Endothelial cell of umbilical vein (primary cell): Measurements from ENCODE around the gene DKK3. TPM values are rescaled to one million over a fixed set of nuclear protein-coding genes. Genes with fewer than 3 reads are reported as not detected.

Experiments used
- BruUV-seq: library from RNA; stranded (reverse); fragments of 400-500 nt; replicated peaks from 2 replicates; lab custom pipeline; 2021; lab: Mats Ljungman, UMichigan
- CTCF ChIA-PET: fragments of 300-600, 350-600 bp; sonication (Branson Sonifier 250); formaldehyde crosslinking; loops from one replicate; lab custom pipeline; 2021; ENCODE audit warnings: antibody characterized with exemption, inconsistent platforms; lab: Charles Lee
- POLR2A ChIA-PET: fragments of 300-600, 350-600 bp; sonication (Branson Sonifier 250); formaldehyde crosslinking; loops from one replicate; lab custom pipeline; 2021; ENCODE audit warnings: antibody characterized with exemption, inconsistent platforms; lab: Charles Lee
- DNase-seq: peaks from one replicate; pipeline ENCODE4 v3.0.0-alpha.2; 2011; ENCODE audit warnings: low read depth, low spot score
- FAIRE-seq: peaks from 2 replicates; lab custom pipeline; 2011; peaks lifted over from hg19 to GRCh38; lab: Jason Lieb, UNC
- H2AFZ ChIP-seq: 2 replicates; pipeline ENCODE4 v1.6.0; 2012; ENCODE audit warnings: low read depth, low read length, control low read depth, inconsistent platforms
- H3K27ac ChIP-seq: 2 replicates; pipeline ENCODE4 v1.5.1; 2011; ENCODE audit warnings: low read depth, mild to moderate bottlenecking, control low read depth, low read length, moderate library complexity; ENCODE audit not compliant: insufficient read depth
- H3K27me3 ChIP-seq, 2 experiments: 2 replicates each; pipeline versions ENCODE4 v1.6.0 to v1.6.1; 2011; ENCODE audit warnings: low read length in 2 of 2, mixed read lengths in 1 of 2; ENCODE audit not compliant: control insufficient read depth in 2 of 2, insufficient read depth in 2 of 2
- H3K36me3 ChIP-seq, 2 experiments: 2 replicates in 1 of 2; 3 replicates in 1 of 2; pipeline ENCODE4 v1.5.1; 2011; ENCODE audit warnings: low read length in 2 of 2, mild to moderate bottlenecking in 1 of 2, moderate library complexity in 1 of 2; ENCODE audit not compliant: control insufficient read depth in 2 of 2, insufficient read depth in 2 of 2; ENCODE audit errors: extremely low read depth in 1 of 2
- H3K4me1 ChIP-seq: 3 replicates; pipeline ENCODE4 v1.5.1; 2011; ENCODE audit warnings: mild to moderate bottlenecking, low read length; ENCODE audit not compliant: control insufficient read depth, insufficient read depth; ENCODE audit errors: extremely low read depth
- H3K4me2 ChIP-seq: 2 replicates; pipeline ENCODE4 v1.6.1; 2011; ENCODE audit warnings: low read length, control low read depth, mixed read lengths; ENCODE audit not compliant: insufficient read depth
- H3K4me3 ChIP-seq, 3 experiments: fragments of 200-600 bp in 1 of 3; sonication (generic), shearing (Covaris generic) in 1 of 3; replicated peaks in 1 of 3; 2 replicates each; pipeline ENCODE4 v1.5.1; 2011 to 2016; ENCODE audit warnings: control low read depth in 3 of 3, low read length in 3 of 3, mild to moderate bottlenecking in 2 of 3, inconsistent platforms in 1 of 3, low read depth in 1 of 3, moderate library complexity in 1 of 3; ENCODE audit not compliant: insufficient read depth in 1 of 3
- H3K79me2 ChIP-seq: 2 replicates; pipeline ENCODE4 v1.6.0; 2012; ENCODE audit warnings: low read length, inconsistent platforms; ENCODE audit not compliant: control insufficient read depth, insufficient read depth
- H3K9ac ChIP-seq: replicated peaks from 2 replicates; pipeline ENCODE3; 2011; ENCODE audit warnings: low read length, control low read depth; ENCODE audit not compliant: insufficient read depth; ENCODE audit errors: extremely low read depth
- H3K9me1 ChIP-seq: replicated peaks from 3 replicates; pipeline ENCODE4 v1.6.0; 2011; ENCODE audit warnings: mild to moderate bottlenecking, low read length; ENCODE audit not compliant: control insufficient read depth, insufficient read depth; ENCODE audit errors: extremely low read depth
- H3K9me3 ChIP-seq: replicated peaks from 2 replicates; pipeline ENCODE4 v1.5.1; 2012; ENCODE audit warnings: low read length, inconsistent platforms; ENCODE audit not compliant: control insufficient read depth, insufficient read depth
- H4K20me1 ChIP-seq: replicated peaks from 2 replicates; pipeline ENCODE3; 2011; ENCODE audit warnings: mild to moderate bottlenecking, low read length; ENCODE audit not compliant: control insufficient read depth, insufficient read depth; ENCODE audit errors: extremely low read depth
- EZH2 ChIP-seq: IDR thresholded peaks from 2 replicates; pipeline ENCODE4 v1.6.1; 2012; ENCODE audit warnings: borderline replicate concordance, low read depth, mild to moderate bottlenecking, moderate library complexity, low read length, inconsistent platforms; ENCODE audit not compliant: severe bottlenecking
- FOS ChIP-seq: IDR thresholded peaks from 2 replicates; pipeline ENCODE4 v1.6.1; 2011; ENCODE audit warnings: mild to moderate bottlenecking, low read length, moderate library complexity, borderline replicate concordance; ENCODE audit not compliant: insufficient read depth
- GATA2 ChIP-seq: IDR thresholded peaks from 2 replicates; pipeline ENCODE4 v1.7.0; 2011; ENCODE audit warnings: low read depth, mild to moderate bottlenecking, moderate library complexity, mixed read lengths, low read length; ENCODE audit not compliant: insufficient read length, insufficient read depth
- JUN ChIP-seq: IDR thresholded peaks from 2 replicates; pipeline ENCODE4 v1.6.1; 2011; ENCODE audit warnings: borderline replicate concordance, low read depth; ENCODE audit not compliant: insufficient read length, insufficient read depth
- MAX ChIP-seq: IDR thresholded peaks from 2 replicates; pipeline ENCODE4 v1.6.1; 2011; ENCODE audit not compliant: insufficient read depth, insufficient read length
- MYC ChIP-seq: IDR thresholded peaks from one replicate; pipeline ENCODE4 v1.6.1; 2011; ENCODE audit warnings: mild to moderate bottlenecking, low read depth, low read length
- POLR2A ChIP-seq: IDR thresholded peaks from 2 replicates; pipeline ENCODE4 v1.6.1; 2012; ENCODE audit warnings: low read depth, mild to moderate bottlenecking, control low read depth, low read length
- POLR2AphosphoS5 ChIP-seq: IDR thresholded peaks from 2 replicates; pipeline ENCODE4 v1.6.1; 2012; ENCODE audit warnings: low read depth, mild to moderate bottlenecking, control low read depth, low read length, moderate library complexity; ENCODE audit not compliant: insufficient read depth
- dilution Hi-C: fragments of 300-500 bp; cut with MboI; formaldehyde crosslinking; loops from one replicate; pipeline ENCODE4 v1.15.0; 2019; ENCODE audit warnings: low sequenced_read_pairs; ENCODE audit not compliant: extremely low pct_ligation_motif_present
- intact Hi-C: fragments of 100-400 bp; cut with micrococcal nuclease; formaldehyde crosslinking; loops from one replicate; pipeline ENCODE4 v1.10.0; 2022
- polyA plus RNA-seq, 4 experiments: library from polyadenylated mRNA; depleted of rRNA in 3 of 4; stranded (reverse) in 3 of 4; unstranded in 1 of 4; fragments of >200 nt; gene quantifications; 2 replicates each; pipeline versions ENCODE4 v1.2.1 to v1.2.3, GENCODE V29; 2011 to 2012; ENCODE audit warnings: missing spikeins in 1 of 4
- total RNA-seq: library from RNA; stranded (reverse); gene quantifications from 2 replicates; pipeline ENCODE4 v1.2.3, GENCODE V29; 2021
- TF ChIP-seq, protein P1 (sequence below), 2 donors: IDR thresholded peaks; 1 replicate in 1 of 2; 2 replicates in 1 of 2; pipeline ENCODE4 v1.5.1; 2011; ENCODE audit warnings: low read length in 2 of 2, mild to moderate bottlenecking in 2 of 2, moderate library complexity in 2 of 2, control low read depth in 1 of 2, inconsistent platforms in 1 of 2, low read depth in 1 of 2; ENCODE audit not compliant: insufficient read depth in 1 of 2; ENCODE audit errors: extremely low read depth in 1 of 2

Gene DKK3
- total and polyA plus RNA-seq, 2 donors (not counting 3 experiments of a cell fraction or from before 2014, with no cell fraction given), result 131 to 335 TPM

GRCh38 chr11:12016246-12016645, 7.8 kb upstream of the DKK3 start:
- intact Hi-C loops, result no loop called here
- Histone ChIP-seq H3K36me3 (no peaks in the 10 kb centered on the region), H3K4me3 (no peak overlapping the region), H3K79me2 (no peaks in the 10 kb centered on the region), H3K27me3 (no peaks in the 10 kb centered on the region), H3K27ac (no peak overlapping the region), H3K9ac (no peak overlapping the region), H3K4me2 (no peak overlapping the region), H4K20me1 (no peaks in the 10 kb centered on the region), H3K9me3 (no peaks in the 10 kb centered on the region), H2AFZ (no peak overlapping the region), H3K9me1 (no peaks in the 10 kb centered on the region), H3K4me1 (peaks cover 22% of the 10 kb centered on the region)
- CTCF ChIA-PET, result interaction anchor here (1.6 kb wide), 1 partner anchor 28 kb away, joined by 7 read pairs; no protein-coding TSS in a partner anchor
- no peak for FAIRE-seq
- DNase-seq, result no peak
- no TSS peak for BruUV-seq
- POLR2A ChIA-PET, result no interaction called here
- TF ChIP-seq EZH2 (no peak), FOS (no peak), GATA2 (no peak), POLR2A (no peak), MAX (no peak), JUN (no peak), POLR2AphosphoS5 (no peak), MYC (no peak)
- TF ChIP-seq, protein P1, sequence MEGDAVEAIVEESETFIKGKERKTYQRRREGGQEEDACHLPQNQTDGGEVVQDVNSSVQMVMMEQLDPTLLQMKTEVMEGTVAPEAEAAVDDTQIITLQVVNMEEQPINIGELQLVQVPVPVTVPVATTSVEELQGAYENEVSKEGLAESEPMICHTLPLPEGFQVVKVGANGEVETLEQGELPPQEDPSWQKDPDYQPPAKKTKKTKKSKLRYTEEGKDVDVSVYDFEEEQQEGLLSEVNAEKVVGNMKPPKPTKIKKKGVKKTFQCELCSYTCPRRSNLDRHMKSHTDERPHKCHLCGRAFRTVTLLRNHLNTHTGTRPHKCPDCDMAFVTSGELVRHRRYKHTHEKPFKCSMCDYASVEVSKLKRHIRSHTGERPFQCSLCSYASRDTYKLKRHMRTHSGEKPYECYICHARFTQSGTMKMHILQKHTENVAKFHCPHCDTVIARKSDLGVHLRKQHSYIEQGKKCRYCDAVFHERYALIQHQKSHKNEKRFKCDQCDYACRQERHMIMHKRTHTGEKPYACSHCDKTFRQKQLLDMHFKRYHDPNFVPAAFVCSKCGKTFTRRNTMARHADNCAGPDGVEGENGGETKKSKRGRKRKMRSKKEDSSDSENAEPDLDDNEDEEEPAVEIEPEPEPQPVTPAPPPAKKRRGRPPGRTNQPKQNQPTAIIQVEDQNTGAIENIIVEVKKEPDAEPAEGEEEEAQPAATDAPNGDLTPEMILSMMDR (IDR thresholded peaks at IDR 0.05; ENCODE audit: extremely low read depth in 1 of 2, insufficient read depth in 1 of 2, low read depth in 1 of 2, low read length in 2 of 2), result no peak
- dilution Hi-C loops, result no loop called here
